ENCODE results near the gene HOXC9. TPM values are rescaled to one million over a fixed set of nuclear protein-coding genes. Genes with fewer than 3 reads are reported as not detected.

The HOXC9 gene
- total and polyA plus RNA-seq, 9 of the 15 experiments (the other 6 are each of a cell fraction or from before 2014, with no cell fraction given), result 1.1 to 10.5 (median 9.3) TPM

DNA sequence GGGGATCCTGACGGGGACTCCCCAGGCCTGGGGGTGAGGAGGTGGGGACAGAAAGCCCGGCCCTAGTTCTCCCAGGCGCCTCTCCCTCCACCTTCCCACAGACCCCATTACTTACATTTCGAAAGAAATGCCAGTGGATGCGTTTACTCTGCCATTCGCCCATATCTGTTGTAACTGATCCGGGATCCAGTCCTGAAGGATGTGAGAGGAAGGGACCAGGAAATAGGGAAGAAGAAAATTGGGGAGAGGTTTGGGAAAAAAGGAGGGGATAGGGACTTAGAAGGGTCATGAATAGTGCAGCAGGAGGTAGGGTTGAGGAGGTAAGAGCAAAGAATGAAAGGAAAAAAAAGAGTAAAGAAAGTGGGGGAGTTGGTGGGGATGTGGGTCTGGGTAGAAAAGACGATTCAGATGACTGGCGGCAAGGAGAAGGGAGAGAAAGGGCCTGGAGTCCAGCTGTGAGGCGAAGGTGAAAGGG is 44.1 kb upstream of the HOXC9 start (continued):
- TF ChIP-seq FOXA1 (IDR thresholded peaks at IDR 0.05; ENCODE audit: borderline replicate concordance) (no peak), ZNF174 (CRISPR knock-in tag; IDR thresholded peaks at IDR 0.05) (no peak), SMARCC2 (IDR thresholded peaks at IDR 0.05; ENCODE audit: low read depth) (no peak), MCM5 (IDR thresholded peaks at IDR 0.05; ENCODE audit: low read depth) (no peak)

DNA sequence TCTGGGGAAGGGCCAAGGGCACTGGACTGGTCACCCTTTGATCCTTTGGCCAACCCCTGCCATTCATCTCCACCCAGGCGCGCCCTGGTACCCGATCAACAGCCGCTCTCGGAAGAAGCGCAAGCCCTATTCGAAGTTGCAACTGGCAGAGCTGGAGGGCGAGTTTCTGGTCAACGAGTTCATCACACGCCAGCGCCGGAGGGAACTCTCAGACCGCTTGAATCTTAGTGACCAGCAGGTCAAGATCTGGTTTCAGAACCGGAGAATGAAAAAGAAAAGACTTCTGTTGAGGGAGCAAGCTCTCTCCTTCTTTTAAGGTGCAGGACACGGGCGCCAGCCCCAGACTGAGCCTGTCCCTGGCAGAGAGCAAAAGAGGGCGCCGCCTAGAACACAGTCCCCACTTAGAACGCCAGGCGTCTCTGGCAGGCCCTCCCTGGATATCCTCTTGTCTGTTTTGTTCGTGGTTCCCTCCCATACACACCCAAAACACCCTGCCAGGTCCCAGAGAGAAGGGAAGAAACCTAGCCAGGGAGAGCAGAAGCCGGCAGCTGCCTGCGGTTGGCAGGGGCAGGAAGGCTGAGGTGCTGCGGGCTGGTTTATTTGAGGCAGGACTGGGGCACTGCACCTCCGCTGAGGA is 43.6 kb upstream of the HOXC9 start:
- ChIA-PET POLR2A (interaction anchor here (0.6 kb wide), 1 partner anchor 1793 kb away, joined by 4 read pairs; no protein-coding TSS in a partner anchor), CTCF (ENCODE audit: low intra/inter-chr PET ratio) (no interaction called here)
- FAIRE-seq (no peak), DNase-seq (ENCODE audit: extremely low read depth in 1 of 4, low spot score in 3 of 4) (no peak), ATAC-seq (0 out of 3 replicates have a peak, but pooled peaks have one; percentile 20)
- no TSS peak for BruUV-seq (replicated peaks)
- WGBS (ENCODE audit: insufficient coverage, low coverage, missing lambda C conversion rate), result 17% methylated on average over 20 of the region's 25 CpGs
- Histone ChIP-seq H3K36me3 (ENCODE audit: control insufficient read depth, insufficient read depth, low read length) (no peaks in the 10 kb centered on the region), H3K4me2 (ENCODE audit: insufficient read depth, low read length) (no peak overlapping the region), H3K27me3 (ENCODE audit: control insufficient read depth in 2 of 2, insufficient read depth in 2 of 2, low read length in 2 of 2) (peaks cover 63 to 95% of the 10 kb centered on the region in 2 experiments), H3K79me2 (ENCODE audit: control insufficient read depth, insufficient read depth, low read length) (no peaks in the 10 kb centered on the region), H3K4me1 (replicated peaks in 1 of 2; ENCODE audit: control insufficient read depth in 2 of 2, insufficient read depth in 2 of 2, low read length in 2 of 2) (peaks cover 0 to 26% of the 10 kb centered on the region in 2 experiments; a peak in 2 of 5 replicates), H3K27ac (ENCODE audit: extremely low read depth, low read depth, low read length) (no peak overlapping the region), H3K4me3 (no peak overlapping the region), H3K9ac (ENCODE audit: insufficient read depth in 1 of 2, low read depth in 2 of 2, low read length in 2 of 2) (no peak overlapping the region), H2AFZ (ENCODE audit: low read depth, low read length) (no peak overlapping the region), H4K20me1 (replicated peaks; ENCODE audit: control insufficient read depth, insufficient read depth, low read length) (peaks cover 23% of the 10 kb centered on the region), H3K9me3 (replicated peaks; ENCODE audit: control insufficient read depth, insufficient read depth, low read depth, low read length) (no peaks in the 10 kb centered on the region), H3K9me1 (ENCODE audit: control insufficient read depth, insufficient read depth, low read length) (no peaks in the 10 kb centered on the region)
- in situ Hi-C loops (cut with MboI) (no loop called here), intact Hi-C loops (cut with micrococcal nuclease) (no loop called here)
- no peak for TF ChIP-seq HSF4 (CRISPR knock-in tag; IDR thresholded peaks at IDR 0.05; ENCODE audit: borderline replicate concordance)
- TF ChIP-seq, protein P1, sequence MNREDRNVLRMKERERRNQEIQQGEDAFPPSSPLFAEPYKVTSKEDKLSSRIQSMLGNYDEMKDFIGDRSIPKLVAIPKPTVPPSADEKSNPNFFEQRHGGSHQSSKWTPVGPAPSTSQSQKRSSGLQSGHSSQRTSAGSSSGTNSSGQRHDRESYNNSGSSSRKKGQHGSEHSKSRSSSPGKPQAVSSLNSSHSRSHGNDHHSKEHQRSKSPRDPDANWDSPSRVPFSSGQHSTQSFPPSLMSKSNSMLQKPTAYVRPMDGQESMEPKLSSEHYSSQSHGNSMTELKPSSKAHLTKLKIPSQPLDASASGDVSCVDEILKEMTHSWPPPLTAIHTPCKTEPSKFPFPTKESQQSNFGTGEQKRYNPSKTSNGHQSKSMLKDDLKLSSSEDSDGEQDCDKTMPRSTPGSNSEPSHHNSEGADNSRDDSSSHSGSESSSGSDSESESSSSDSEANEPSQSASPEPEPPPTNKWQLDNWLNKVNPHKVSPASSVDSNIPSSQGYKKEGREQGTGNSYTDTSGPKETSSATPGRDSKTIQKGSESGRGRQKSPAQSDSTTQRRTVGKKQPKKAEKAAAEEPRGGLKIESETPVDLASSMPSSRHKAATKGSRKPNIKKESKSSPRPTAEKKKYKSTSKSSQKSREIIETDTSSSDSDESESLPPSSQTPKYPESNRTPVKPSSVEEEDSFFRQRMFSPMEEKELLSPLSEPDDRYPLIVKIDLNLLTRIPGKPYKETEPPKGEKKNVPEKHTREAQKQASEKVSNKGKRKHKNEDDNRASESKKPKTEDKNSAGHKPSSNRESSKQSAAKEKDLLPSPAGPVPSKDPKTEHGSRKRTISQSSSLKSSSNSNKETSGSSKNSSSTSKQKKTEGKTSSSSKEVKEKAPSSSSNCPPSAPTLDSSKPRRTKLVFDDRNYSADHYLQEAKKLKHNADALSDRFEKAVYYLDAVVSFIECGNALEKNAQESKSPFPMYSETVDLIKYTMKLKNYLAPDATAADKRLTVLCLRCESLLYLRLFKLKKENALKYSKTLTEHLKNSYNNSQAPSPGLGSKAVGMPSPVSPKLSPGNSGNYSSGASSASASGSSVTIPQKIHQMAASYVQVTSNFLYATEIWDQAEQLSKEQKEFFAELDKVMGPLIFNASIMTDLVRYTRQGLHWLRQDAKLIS (CRISPR knock-in tag; IDR thresholded peaks at IDR 0.05), result no peak
- TF ChIP-seq, protein P2, sequence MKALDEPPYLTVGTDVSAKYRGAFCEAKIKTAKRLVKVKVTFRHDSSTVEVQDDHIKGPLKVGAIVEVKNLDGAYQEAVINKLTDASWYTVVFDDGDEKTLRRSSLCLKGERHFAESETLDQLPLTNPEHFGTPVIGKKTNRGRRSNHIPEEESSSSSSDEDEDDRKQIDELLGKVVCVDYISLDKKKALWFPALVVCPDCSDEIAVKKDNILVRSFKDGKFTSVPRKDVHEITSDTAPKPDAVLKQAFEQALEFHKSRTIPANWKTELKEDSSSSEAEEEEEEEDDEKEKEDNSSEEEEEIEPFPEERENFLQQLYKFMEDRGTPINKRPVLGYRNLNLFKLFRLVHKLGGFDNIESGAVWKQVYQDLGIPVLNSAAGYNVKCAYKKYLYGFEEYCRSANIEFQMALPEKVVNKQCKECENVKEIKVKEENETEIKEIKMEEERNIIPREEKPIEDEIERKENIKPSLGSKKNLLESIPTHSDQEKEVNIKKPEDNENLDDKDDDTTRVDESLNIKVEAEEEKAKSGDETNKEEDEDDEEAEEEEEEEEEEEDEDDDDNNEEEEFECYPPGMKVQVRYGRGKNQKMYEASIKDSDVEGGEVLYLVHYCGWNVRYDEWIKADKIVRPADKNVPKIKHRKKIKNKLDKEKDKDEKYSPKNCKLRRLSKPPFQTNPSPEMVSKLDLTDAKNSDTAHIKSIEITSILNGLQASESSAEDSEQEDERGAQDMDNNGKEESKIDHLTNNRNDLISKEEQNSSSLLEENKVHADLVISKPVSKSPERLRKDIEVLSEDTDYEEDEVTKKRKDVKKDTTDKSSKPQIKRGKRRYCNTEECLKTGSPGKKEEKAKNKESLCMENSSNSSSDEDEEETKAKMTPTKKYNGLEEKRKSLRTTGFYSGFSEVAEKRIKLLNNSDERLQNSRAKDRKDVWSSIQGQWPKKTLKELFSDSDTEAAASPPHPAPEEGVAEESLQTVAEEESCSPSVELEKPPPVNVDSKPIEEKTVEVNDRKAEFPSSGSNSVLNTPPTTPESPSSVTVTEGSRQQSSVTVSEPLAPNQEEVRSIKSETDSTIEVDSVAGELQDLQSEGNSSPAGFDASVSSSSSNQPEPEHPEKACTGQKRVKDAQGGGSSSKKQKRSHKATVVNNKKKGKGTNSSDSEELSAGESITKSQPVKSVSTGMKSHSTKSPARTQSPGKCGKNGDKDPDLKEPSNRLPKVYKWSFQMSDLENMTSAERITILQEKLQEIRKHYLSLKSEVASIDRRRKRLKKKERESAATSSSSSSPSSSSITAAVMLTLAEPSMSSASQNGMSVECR (CRISPR knock-in tag; IDR thresholded peaks at IDR 0.05), result no peak
